Suprapubic skin (tissue), 4 donors: ENCODE results near the gene CDHR5. TPM values are rescaled to one million over a fixed set of nuclear protein-coding genes. Genes with fewer than 3 reads are reported as not detected.

ENCODE experiments used
- DNase-seq, 2 donors: peaks; one replicate each; pipeline ENCODE4 v3.0.0-alpha.2; 2019; ENCODE audit warnings: low spot score in 2 of 2
- H3K27ac ChIP-seq: fragments of 200-600 bp; sonication (generic); one replicate; pipeline ENCODE4 v1.5.1; 2019
- H3K27me3 ChIP-seq: fragments of 200-600 bp; sonication (generic); one replicate; pipeline ENCODE4 v1.5.1; 2019
- H3K36me3 ChIP-seq: fragments of 200-600 bp; sonication (generic); one replicate; pipeline ENCODE4 v1.5.1; 2019
- H3K4me1 ChIP-seq: fragments of 200-600 bp; sonication (generic); one replicate; pipeline ENCODE4 v1.5.1; 2019
- H3K4me3 ChIP-seq: fragments of 200-600 bp; sonication (generic); one replicate; pipeline ENCODE4 v1.5.1; 2019; ENCODE audit warnings: mild to moderate bottlenecking
- H3K9me3 ChIP-seq: fragments of 200-600 bp; sonication (generic); one replicate; pipeline ENCODE4 v1.5.1; 2019
- CTCF ChIP-seq, 2 donors: fragments of 200-600 bp in 1 of 2; fragments of 450-650 bp in 1 of 2; sonication (generic) in 1 of 2; IDR thresholded peaks; one replicate each; pipeline ENCODE4 v1.5.1; 2016 to 2019; ENCODE audit warnings: antibody characterized with exemption in 2 of 2, mild to moderate bottlenecking in 1 of 2, moderate library complexity in 1 of 2
- EP300 ChIP-seq: sonication (generic); formaldehyde crosslinking; IDR thresholded peaks from one replicate; pipeline ENCODE4 v1.6.1; 2017; ENCODE audit warnings: antibody characterized with exemption
- POLR2A ChIP-seq, 2 donors: fragments of 450-650 bp; IDR thresholded peaks; one replicate each; pipeline ENCODE4 v1.6.1; 2017; ENCODE audit warnings: antibody characterized with exemption in 2 of 2, mild to moderate bottlenecking in 2 of 2, moderate library complexity in 2 of 2
- POLR2AphosphoS5 ChIP-seq, 3 donors: sonication (generic); formaldehyde crosslinking; IDR thresholded peaks; one replicate each; pipeline ENCODE4 v1.6.1; 2017; ENCODE audit warnings: antibody characterized with exemption in 3 of 3
- WGBS: methylation state at CpG from one replicate; pipeline ENCODE4 v1.1.5; 2018; 5-methylcytosine and 5-hydroxymethylcytosine counted together
- total RNA-seq, 4 donors: library from RNA; depleted of rRNA; stranded (reverse); fragments of >200 nt; gene quantifications; one replicate each; pipeline ENCODE4 v1.1.0, GENCODE V29; 2016

The CDHR5 gene
- total RNA-seq, 4 donors from 2014 or later = 0.53 to 1.1 TPM; not detected in 2

- H3K4me1 ChIP-seq = peaks cover 11% of the 10 kb centered on the region
- H3K27ac ChIP-seq = peak overlapping the region; percentile 45
- TF ChIP-seq POLR2AphosphoS5 (IDR thresholded peaks at IDR 0.05) (no peak), POLR2A (IDR thresholded peaks at IDR 0.05) (no peak), EP300 (no peak), CTCF (IDR thresholded peaks at IDR 0.05) (no peak)
- WGBS = 56% methylated on average over 8 of the region's 15 CpGs
- no peaks in the 10 kb centered on the region for H3K27me3 ChIP-seq
- H3K4me3 ChIP-seq = no peak overlapping the region
- peaks cover 20% of the 10 kb centered on the region for H3K36me3 ChIP-seq
- no peaks in the 10 kb centered on the region for H3K9me3 ChIP-seq
- DNase-seq = no peak
Measured at GRCh38 chr11:665062-665703, 40.4 kb upstream of the CDHR5 start.

GRCh38 chr11:662689-663274 lies 38.0 kb upstream of the CDHR5 start:
- Histone ChIP-seq H3K36me3 (peaks cover 28% of the 10 kb centered on the region), H3K9me3 (no peaks in the 10 kb centered on the region), H3K27me3 (no peaks in the 10 kb centered on the region), H3K27ac (no peak overlapping the region), H3K4me3 (no peak overlapping the region), H3K4me1 (peaks cover 23% of the 10 kb centered on the region)
- 56% methylated on average over 12 of the region's 15 CpGs for WGBS
- no peak for TF ChIP-seq EP300
- peak; percentile 44 to 66 for TF ChIP-seq CTCF (IDR thresholded peaks at IDR 0.05)
- no peak for DNase-seq

- Histone ChIP-seq H3K27me3 (no peaks in the 10 kb centered on the region), H3K4me3 (no peak overlapping the region), H3K9me3 (no peaks in the 10 kb centered on the region), H3K36me3 (peaks cover 28% of the 10 kb centered on the region), H3K27ac (no peak overlapping the region), H3K4me1 (peaks cover 20% of the 10 kb centered on the region)
- no peak for TF ChIP-seq POLR2A (IDR thresholded peaks at IDR 0.05)
- TF ChIP-seq POLR2AphosphoS5 (IDR thresholded peaks at IDR 0.05) = no peak
- no peak for TF ChIP-seq EP300
- TF ChIP-seq CTCF (IDR thresholded peaks at IDR 0.05) = no peak
- 90% methylated on average over 16 of the region's 19 CpGs for WGBS
- no peak for DNase-seq
Measured at GRCh38 chr11:660681-661444, 36.1 kb upstream of the CDHR5 start.

GRCh38 chr11:660281-660680 lies 35.5 kb upstream of the CDHR5 start:
- Histone ChIP-seq H3K27me3 (no peaks in the 10 kb centered on the region), H3K36me3 (peaks cover 34% of the 10 kb centered on the region), H3K9me3 (no peaks in the 10 kb centered on the region), H3K4me1 (peaks cover 15% of the 10 kb centered on the region), H3K27ac (no peak overlapping the region), H3K4me3 (no peak overlapping the region)
- TF ChIP-seq EP300 (no peak), POLR2AphosphoS5 (IDR thresholded peaks at IDR 0.05) (no peak), POLR2A (IDR thresholded peaks at IDR 0.05) (no peak), CTCF (IDR thresholded peaks at IDR 0.05) (no peak)
- no peak for DNase-seq
- 80% methylated on average over 7 of the region's 19 CpGs for WGBS

GRCh38 chr11:659532-660085 lies 34.9 kb upstream of the CDHR5 start:
- H3K4me1 ChIP-seq = peaks cover 11% of the 10 kb centered on the region
- DNase-seq = no peak
- H3K9me3 ChIP-seq = no peaks in the 10 kb centered on the region
- 86% methylated on average over 16 of the region's 16 CpGs for WGBS
- H3K36me3 ChIP-seq = peaks cover 38% of the 10 kb centered on the region
- H3K4me3 ChIP-seq = no peak overlapping the region
- no peak for TF ChIP-seq CTCF (IDR thresholded peaks at IDR 0.05)
- no peak for TF ChIP-seq POLR2AphosphoS5 (IDR thresholded peaks at IDR 0.05)
- TF ChIP-seq EP300 = no peak
- no peak for TF ChIP-seq POLR2A (IDR thresholded peaks at IDR 0.05)
- H3K27ac ChIP-seq = no peak overlapping the region
- no peaks in the 10 kb centered on the region for H3K27me3 ChIP-seq
